NCI-H446 treated with DMSO at 0.1 percent for 48 hours (cell line): ENCODE data around the gene CEP78.

Experiments used
- DNase-seq: peaks from one replicate; lab custom pipeline; 2025; lab: John Stamatoyannopoulos, UW

Gene CEP78

DNA sequence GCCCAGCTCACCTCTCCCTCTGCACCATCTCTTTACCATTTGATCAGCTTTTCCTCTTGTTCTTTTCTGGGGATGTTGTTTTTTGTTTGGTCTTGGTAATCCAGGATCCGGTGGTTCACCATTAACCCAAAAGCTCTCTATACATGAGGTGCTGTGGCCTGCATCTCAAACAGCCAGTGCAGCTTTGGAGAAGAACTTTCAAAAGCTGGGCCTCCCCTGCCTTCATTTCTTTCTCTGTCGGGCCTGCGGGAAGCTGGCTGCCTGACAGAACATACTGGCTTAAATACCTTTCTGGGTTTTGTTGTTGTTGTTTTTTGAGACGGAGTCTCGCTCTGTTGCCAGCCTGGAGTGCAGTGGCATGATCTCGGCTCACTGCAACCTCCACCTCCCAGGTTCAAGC lies 73.2 kb downstream of the CEP78 start:
- no peak for DNase-seq

DNA sequence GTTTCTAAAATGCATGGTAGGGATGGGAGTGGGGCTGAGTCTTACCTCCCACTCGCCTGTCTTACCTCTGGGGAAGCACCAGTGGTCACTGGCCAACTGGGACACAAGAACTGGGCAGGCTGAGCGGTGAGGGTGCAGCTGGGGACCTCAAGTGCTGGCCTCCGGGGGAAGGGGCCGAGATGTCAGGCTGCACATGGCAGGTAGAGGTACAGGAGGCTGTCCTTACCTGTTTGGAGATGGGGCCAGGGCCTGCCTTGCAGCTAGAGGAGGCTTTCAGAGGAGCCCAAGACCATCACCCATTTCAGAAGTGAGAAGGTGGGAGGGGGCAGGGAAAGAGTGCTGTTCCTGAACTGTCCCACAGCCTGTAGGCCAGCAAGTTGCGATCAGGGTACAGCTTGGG lies 75.2 kb downstream of the CEP78 start:
- DNase-seq, result no peak

DNA sequence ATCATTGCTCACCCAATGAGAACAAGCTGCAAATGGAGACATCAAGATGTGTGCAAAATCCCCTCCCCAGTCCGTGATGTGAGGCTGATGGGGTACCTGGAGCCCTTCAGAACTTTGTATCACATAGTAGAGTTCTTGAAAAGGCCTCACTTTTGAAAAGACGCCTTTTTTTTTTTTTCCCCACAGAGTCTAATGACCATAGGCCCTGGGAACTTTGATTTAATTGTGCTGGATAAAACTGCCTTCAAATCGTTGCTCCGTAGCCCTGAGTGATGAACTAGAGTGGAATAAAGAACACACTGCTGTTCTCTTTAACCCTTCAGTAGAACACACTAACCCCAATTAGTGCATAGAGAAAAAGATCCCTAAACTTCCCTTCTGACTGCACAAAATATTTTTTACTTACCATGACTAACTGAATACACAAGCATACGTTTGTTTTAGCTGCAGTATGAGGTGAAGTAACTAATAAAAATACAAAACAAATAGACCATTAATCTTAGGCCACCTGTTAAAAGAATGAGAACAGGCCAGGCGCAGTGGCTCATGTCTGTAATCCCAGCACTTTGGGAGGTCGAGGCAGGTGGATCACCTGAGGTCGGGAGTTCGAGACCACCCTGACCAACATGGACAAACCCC lies 76.1 kb downstream of the CEP78 start:
- DNase-seq, result no peak

DNA sequence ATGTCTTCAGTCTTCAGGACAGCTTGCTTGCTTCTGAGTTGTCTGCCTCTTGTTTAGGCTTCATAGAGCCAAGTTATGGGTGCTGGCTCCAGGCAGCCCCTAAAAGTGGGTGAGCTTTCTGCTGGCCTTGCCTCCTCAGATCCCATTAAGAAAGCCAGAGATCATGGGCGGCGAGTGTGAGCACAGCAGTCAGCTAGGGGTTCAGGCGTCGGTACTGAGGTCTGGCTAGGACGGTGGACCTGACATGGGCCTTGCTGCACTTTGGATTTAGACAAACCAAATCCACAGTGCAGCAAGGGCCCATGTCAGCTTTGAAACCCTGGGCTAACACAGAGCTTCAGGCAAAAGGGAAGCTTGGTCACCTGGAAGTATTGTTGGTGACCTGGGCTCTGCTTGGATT lies 78.7 kb downstream of the CEP78 start:
- no peak for DNase-seq

DNA sequence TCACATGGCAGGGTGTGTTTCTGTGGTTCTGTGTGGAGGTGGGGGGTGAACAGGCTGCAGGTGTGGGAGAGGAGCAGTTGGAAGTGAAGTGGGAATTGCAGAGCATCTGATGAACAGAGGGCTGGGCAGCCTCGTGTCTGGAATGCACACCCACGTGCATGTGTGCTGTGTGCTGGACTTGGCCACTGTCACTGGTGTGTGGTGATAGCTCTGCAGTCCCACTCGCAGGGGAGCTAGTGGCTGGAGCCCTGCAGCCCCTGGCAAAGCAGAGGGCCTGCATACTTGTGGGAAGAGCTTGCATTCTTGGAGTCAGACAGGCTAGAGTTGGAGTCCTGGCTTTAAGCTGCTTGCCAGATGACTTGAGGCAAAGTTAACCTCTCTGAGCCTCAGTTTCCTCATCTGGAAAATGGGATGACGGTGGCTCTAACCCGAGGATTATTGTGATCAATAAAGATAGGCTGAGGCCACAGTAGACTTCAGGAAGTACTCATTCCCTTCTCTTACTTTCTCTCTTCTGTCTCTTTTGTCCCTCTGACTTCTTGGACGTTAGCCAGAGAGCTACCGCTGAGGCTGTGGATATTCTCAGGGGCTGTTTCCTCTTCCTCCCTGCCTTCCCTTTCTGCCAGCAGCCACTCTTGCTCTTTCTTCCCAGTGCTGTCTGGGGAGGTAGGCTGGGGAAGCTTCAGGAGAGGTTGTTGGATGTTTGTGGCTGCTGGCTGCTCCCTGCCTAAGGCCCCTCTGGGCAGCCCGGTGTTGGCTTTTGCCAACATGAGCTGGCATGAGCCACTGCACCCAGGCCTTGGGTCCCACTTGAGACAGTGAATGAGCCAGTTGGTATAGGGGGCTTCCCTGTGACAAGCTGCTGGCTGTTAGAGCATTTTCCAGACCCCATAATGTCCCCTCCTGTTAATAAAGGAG lies 79.3 kb downstream of the CEP78 start:
- DNase-seq, result no peak

DNA sequence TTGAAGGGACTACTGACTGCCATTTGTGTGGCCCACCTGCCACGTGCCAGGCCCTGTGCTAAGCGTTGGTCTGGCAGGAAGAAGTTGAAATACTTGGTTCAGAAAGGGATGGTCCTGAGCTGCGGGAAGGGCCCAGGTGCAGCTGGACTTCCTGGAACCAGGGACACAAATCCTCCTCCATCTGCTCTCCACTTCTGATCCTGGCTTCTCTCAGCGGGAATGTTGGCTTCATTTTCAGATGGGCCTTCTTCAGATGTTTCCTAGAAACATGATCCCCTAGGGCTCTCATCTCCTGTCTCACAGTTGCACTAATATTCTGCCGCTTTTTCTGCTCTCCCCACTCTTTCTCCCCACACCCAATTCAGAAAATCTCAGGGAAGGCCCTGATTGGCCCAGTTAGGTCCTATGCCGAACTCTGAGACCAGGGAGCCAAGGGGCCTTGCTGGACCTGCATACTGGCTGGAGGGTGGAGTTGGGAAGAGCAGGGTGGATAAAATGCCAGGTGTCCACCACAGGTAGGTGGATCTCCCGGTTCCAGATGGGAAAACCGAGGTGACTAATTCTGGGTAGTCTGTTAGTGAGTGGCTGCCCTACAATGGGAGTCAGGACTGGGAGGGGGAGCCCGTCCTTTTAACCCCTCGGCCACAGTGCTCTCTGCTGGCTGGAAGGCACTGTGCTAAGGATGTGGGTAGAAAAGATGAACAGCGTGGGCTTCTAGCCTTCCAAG lies 80.5 kb downstream of the CEP78 start:
- DNase-seq, result peak; percentile 23

DNA sequence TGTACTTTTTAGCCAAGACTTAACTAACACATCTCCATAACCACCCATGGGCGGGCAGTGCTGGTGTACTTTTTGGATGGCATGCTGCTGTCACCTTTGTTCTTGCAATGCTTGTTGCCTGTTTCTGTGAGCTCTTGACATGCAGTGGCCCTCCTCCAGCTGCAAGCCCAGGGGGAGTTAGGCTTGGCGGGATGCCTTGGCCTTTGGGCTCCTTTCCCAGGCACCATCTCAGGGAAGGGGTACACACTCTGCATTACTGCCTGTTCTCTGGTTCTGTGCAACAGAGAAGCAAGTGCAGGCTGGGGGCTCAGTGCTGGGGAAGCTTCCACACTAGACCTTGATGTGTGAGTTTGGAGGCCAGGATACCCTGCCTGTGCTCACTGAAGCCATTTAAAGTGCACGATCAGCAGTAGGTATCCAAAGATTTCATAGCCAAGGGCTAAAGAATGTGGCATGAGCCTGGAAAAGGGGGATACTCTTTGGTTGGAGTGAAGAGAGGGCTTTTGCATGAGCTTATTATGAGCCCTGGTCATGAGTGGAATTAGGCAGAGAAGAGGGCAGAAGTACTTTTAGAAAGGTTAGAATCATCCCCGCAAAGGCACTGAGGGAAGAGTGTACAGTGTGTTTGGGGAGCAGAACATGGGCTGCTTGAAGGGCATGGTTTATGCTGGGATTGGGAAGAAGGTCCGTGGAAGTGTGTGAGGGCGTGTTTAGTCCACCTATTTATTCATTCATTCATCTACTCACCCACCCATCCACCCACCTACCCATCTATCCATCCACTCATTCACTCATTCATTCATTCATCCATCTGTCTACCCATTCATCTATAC lies 83.5 kb downstream of the CEP78 start:
- DNase-seq, result no peak

DNA sequence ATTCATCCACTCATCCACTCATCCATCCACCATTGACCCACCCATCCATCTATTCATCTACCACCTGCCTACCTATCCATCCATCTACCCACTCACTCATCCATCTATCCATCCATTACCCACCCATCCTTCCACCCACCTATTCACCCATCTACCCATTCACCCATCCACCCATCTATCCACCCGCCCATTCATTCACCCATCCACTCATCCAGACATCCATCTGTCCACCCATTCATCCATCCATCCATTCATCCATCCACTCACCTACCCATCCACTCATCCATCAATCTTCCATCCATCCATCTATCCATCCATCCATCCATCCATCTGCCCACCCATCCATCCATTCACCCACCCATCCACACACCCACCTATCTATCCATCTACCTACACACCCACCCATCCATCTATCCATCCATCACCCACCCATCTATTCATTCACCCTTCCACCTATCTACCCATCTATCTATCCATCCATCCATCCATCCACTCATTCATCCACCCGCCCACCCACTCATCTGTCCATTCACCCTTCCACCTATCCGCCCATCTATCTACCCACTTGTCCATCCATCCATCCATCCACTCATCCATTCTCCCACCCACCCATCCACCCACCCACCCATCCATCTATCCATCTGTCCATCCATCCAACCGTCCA lies 84.3 kb downstream of the CEP78 start:
- DNase-seq, result no peak

DNA sequence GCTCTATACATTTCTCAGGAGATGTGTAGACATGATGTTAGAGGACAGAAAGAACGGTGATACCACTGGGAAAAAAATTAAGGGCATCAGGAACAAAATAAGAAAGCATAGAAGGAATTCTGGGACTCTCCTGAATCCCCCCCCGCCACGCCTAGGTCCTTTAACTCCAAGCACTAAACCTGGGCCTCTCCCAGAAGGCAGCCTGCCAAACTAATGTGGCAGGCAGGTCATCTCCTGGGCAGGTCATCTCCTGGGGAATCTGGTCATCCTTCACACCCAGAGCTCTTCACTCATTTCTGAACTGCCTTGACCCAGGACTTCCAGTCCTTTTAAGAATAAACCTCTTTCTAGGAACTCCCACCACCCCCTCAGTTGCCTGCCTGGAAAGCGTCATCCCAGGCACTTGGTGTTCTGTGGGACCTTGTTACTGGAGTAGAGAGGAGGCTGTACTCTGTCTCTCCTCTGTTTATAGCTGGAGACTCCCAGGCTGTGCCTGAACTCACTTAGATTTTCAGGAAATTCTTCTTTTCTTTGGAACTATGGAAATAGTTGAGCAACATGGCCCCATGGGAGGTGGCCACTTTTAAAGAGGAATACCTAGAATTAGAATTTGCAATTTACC lies 85.1 kb downstream of the CEP78 start:
- no peak for DNase-seq

DNA sequence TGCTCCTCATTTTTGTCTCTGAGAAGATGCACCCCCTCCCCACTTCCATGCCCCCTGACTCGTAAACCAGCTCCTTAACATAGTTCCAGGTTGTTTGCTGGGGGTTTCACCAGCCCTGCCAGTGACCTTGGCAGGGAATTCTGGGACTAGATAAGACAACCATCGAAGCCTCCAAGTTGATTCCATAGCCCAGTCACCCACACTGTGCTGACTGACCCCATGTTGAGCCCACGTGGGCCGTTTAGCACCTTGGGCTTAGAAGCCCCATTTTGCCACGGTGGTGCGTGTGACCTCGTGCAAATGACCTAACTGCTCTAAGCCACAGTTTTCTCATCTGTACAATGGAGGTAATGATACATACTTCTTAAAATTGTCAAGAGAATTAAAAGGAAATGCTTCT lies 85.6 kb downstream of the CEP78 start:
- no peak for DNase-seq

DNA sequence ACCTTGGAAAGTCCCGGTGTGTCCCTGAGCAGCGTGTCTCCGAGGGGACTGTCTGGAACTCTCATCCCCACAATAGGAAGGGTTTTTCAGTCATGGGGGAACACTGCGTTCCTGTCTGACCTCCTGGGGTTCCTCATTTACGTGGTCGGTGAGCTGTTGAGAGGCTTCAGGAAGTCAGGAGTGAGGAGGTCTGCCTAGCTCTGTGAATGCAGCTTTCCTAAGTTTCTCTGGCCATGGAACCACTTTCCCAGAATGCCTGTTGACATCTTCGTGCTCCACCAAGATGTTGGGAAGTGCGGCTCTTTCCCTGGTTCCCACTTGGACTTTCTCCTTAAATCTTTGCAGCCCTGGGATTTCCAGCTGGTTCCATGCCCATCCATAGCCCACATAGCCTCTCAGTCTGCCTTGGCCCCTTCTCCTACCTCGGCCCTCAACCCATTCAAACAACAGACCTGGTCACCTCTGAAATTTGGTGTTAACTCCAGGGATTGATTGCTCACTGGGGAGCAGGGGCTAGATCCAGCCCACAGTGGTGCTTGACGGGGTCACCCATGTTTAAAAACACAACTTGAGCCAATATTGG lies 88.3 kb downstream of the CEP78 start:
- DNase-seq, result no peak

DNA sequence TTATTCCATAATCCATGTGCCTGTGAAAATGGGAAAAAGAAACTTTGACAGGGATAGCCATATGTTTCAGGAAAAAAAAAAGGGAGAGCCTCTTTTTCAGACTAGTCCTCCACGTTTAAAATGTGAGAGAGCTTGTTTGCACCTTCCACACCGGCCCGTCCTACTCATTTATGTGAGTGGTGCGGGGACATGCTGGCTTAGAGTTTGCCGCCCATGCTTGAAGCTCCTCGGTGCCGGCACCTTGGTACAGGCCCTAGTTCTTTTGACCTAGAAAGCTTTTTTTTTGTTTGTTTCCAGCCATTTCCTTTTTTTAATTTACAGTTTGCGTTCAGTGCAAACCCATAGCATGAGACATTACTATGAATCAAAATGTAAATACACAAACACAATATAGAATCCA lies 88.8 kb downstream of the CEP78 start:
- DNase-seq, result no peak

DNA sequence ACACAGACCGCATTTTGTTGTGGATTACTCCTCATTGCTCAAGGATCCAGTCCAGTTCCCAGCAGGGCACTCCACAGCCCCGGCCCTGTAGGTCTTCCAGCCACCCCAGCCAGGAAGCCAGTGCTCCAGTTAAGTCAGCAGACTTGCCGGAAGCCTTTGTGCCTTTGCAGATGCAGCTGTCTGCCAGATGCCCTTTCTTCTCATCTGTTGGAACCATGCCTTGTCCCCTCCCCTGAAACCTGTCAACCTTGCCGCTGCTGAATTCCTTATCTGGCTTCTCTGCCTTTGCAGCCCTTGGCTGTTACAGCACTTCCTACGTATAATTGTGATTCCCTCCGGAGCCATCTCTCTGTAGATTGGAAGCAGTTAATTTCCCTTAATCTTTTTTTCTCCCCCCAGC lies 89.5 kb downstream of the CEP78 start:
- DNase-seq, result no peak

DNA sequence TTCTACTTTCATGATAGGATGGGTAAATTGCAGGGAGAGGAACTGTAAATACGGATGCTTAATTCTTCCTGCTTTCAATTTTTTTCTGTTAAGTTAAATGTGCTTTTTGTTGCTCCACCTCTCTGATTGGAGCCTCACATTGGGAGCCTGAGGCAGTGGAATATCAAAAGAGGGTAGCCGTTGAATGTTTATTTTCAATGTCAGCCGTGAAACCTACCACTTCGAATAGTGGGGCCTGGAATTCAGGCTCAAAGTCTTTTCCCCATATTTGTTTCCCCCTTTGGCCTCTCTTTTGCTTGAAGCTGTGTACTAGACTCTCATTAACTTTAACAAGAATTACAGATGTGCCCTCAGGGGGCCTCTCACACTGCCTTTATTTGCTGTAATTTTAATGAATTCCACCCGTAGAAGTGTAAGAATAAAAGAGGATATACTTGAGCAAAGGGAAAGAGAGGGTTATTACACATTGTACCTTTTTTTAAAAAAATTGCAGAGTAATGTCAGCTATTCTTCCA lies 90.0 kb downstream of the CEP78 start:
- no peak for DNase-seq

DNA sequence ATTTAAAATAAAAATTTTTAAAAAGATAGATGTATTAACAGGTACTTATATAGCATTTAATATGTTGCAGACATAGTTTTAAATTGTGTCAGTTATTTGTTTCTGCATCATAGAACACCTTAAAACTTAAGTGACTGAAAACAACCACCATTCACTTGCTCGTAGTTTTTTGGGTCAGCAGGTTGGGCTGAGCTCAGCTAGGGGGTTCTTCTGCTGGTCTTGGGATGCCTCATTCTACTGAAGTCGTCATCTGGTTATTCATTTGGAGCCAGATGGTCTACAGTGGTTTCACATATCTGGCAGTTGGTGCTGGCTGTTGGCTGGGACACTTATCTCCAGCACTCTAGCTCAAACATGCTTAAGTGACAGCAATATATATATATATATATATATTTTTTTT lies 90.7 kb downstream of the CEP78 start:
- DNase-seq, result no peak
